GM19467 (cell line): ENCODE measurements around the gene HMGB3.
"Not testable (repeated sequence)": the region's sequence is repeated elsewhere in the genome, so short reads cannot be mapped to it uniquely, and the experiment has no call there.

Source experiments
- ATAC-seq: cut with Tn5 transposase; IDR thresholded peaks from one replicate; pipeline ENCODE4 v1.9.1; 2021; ENCODE audit warnings: mild to moderate bottlenecking, moderate library complexity; ENCODE audit not compliant: unreplicated experiment

Gene HMGB3

DNA sequence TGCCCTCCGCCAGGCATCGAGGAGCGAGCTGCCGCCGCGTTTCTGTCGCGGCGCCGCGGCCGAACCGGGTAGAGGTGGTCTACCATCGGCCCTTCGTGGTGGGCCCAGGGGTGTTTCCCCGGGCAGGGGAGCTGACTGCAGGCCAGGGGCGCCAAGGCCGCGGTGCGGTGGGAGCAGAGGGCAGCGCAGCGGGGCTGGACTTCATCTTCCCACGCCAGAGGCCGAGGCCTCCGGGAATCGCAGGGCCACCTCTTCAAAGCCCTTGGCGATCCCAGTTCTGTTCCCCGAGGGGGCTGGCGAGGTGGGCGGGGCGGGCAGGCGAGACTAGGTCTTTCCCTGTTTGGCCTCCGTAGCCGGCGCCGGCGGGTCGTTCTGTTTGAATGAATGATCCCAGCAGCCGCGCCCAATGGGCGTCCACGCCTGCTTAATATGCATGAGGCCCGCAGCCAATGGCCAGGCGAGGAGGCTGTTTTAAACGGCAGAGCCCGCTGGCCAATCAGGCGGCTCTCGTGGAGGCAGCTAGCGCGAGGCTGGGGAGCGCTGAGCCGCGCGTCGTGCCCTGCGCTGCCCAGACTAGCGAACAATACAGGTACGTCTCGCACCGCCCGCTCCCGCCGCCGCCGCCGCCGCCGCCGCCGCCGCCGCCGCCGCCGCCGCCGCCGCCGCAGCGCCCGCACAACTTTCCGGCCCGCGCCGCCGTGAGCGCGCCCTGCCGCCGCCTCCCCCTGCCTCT, at the start of gene HMGB3:
Gene HMGB3, plus strand, starts transcription at position 548 of the 733 bp plus-strand sequence. CDS start 2,265 bp downstream, outside the sequence.
- peak; percentile 99 for ATAC-seq

DNA sequence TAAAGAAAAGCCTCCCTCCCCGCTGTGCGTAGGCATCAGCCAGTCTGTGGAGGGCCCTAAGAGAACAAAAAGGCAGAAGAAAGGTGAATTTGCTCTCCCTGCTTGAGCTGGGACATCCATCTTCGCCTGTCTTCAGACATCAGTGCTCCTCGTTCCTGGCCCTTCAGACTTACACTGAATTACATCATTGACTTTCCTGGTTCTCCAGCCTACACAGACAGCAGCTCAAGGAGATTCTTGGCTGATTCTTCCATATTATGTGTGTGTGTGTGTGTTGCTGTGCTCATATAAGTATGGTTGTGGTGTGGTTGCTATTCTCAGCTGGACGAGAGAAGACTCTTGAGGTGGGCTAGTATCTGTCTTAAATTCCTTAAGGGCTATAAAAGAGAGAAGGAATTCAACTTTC, 49.2 kb upstream of the HMGB3 start:
- no peak for ATAC-seq

DNA sequence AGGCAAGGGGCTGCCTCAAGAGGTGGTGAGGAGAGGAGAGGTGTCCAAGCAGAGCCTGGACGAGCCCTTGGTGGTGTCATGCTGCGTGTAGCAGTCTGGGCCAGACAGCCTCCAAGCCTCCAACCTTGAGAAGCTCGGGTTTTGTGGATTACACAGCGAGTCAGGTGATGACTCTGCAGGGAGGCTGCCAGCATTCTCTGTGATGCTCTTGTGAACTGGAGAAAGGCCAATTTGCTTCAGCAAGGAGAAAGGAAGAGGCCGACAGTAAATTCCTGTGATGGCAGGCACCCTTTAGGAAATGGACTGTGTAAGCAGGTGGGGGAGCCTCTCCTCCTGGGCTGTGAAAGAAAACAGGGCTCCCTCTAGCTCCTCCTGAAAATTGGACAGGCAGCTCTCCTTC, 48.7 kb upstream of the HMGB3 start:
- no peak for ATAC-seq

DNA sequence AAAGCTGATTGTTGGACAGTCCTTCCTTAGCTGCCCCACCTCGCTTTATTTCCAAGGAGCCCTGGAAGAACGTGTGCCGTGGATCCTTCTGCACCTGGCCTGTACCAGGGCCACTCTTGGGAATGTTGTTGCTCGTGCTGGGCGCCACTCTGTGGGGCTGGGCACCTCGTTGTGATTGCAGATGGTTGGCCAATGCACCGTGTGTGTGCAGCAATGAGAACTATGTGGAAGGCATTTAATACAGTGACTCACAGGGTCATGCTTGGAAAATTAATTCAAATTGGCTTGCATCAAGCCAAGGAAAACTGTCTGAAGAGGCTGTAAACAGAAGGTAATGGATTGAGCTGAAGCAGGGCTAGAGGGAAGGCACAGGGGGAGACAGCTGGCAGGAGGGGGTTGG, 47.7 kb upstream of the HMGB3 start:
- ATAC-seq, result no peak

DNA sequence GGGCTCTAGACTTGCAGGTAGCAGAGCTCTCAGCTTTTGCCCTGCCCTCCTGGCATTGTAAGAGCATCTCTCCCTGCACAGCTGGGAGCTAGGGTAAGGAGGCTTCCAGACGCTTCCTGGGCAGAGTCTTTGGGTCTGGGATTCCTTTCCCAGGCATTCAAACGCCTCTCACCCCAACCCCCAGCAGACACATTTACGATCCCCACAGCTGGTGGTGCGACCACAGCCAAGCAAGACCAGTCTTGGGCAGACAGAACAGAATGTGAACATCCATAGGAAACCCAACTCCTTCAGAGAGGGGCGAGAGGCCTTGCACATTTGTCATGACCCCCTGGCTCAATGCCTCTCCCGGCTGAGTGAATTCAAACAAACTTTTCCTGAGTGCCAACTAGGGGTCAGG, 46.6 kb upstream of the HMGB3 start:
- ATAC-seq, result no peak

DNA sequence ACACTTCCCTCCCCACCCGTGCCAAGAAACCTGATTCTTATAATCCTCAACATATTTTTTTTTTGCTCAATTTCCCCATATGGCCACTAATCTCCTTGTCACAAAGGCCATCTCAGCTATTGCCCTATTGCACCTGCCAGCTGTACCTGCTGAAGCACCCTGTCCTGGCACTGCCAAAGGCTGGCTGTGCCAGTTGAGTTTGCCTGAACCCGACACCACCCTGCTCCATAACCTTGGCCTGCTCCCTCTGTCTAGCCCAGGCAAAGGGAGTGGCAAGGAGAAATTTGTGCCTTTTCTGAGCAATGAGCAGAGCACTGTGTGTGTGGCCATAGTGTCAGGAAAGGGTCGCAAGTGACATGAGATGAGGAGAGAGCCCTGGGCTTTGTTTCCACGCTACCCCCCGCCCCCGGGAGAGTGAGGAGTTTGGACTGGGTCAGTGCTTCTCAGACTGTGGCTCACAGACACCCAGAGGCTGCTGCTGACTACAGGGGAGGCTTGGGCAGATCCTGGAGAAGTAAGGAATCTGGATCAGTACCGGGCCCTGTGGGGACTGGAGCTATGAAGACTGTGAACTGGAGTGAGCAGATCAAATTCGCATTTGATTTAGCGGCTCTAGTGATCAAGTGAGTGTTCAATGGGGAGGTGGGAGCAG, 42.2 kb upstream of the HMGB3 start:
- ATAC-seq, result no peak

DNA sequence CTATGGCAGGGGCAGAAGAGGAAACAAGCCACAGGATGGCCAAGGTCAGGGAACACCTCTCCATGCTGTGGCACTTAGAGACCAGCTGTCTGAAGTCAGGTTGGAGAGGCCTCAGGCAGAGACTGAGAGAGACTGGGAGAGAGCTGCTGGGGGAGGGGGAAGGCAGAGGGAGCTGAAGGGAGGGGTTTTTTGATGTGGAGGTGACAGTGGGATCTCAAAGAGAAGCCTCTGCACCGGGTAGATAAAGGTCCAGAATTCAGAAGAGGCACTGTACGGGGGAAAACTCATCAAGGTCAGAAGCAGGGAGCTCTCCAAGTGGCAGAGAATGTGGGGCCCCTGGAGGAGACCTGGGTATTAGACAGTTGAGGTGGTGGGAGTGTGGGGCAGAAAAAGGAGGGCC, 41.6 kb upstream of the HMGB3 start:
- no peak for ATAC-seq

DNA sequence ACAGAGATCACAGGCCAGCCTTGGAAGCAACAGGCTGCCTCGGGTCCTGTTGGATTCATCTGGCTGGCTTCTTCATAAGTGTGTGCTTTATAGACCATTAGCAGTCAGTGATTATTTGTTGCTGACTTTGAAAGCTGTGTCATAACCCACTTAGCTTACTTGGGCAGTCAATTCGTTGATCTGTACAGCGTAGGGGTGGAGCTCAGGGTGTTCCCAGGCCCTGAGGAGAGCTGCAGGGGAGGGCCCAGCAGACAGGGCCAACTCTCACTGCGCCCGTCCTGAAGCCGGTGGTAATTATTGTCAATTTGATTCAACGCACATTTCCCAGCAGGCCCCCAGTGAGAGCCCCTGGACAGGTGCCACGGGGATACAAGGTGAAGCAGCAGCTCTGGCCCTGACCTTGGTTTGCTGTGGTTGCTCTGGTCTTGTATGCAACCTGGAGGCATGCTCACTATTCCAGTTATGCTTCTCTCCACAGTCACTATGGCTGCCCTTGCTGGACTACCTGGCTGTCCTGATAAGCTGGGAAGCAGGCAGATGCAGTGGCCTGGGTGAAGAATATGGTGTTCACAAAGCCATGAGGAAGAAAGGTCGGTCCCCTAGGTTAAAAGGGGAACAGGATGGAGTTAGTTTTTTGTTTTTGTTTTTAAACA, 40.1 kb upstream of the HMGB3 start:
- no peak for ATAC-seq

DNA sequence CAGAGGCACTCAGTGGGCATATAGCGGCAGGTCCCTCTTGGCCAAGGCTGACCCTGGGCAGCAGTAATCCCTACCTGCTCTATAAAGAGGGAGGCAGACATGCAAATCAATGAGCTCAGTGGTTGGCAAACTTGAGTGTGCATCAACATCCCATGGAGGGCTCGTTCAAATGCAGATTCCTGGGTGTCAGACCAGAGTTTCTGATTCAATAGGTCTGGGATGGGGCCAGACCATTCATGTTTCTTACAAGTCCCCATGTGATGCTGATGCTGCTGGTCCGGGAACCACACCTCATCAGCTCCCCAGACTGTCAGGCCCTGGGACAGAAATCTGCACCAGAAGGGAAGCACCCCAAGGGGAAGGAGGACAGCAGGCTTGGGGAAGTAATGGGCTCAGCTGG, 38.9 kb upstream of the HMGB3 start:
- ATAC-seq, result no peak

DNA sequence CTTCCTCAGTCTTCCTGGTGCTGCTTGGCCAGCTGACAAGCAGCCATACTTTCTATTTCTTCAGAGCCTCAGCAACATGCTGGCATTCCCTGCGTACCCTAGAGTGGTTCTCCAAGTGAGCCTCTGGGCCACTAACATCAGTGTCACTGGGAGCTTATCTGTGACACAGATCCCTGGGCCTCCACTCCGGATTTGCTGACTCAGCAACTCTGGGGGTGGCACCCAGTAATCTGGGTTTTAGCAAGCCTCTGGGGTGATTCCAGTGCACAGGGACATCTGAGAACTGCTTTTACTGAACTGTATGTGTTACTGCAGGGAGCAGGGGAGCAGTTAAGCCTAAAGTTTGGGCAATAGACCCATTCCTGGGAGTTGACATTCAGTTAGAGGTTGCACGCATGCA, 28.2 kb upstream of the HMGB3 start:
- ATAC-seq, result no peak

DNA sequence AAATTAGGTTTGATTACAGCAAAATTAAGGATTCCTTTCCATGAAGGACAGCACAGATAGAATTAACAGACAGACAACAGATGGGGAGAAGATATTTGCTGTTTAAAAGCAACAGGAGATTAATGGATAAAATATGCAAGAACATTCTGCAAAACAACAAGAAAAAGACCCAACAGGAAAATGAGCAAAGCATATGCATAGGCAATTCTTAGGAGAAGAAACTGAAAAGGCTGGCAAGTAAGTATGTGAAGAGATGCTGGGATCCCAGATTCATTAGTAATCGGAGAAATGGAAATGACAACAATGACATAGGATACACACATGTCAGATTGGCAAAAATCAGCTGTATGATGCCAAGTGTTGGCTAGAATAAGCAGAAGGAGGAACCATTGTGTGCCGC, 27.5 kb upstream of the HMGB3 start:
- ATAC-seq, result no peak

DNA sequence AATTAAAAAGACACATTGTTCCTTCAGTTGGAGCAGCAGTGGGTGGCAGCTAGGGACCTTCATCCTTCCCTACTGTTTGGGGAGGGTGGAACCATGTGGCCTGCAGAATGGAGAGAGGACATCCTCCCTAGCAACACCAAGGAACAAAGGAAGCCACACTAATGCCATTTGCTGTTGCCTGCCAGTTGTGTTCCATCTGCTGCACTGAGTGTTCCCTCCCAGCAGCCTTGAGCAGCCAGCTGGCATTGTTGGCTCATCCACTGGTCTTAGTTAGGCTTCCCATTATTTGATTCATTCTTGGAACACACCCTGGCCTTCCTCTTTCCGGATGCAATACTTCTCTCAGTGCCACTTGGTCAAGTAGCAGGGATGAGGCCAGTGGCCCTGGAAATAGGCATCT, 25.0 kb upstream of the HMGB3 start:
- ATAC-seq, result no peak

DNA sequence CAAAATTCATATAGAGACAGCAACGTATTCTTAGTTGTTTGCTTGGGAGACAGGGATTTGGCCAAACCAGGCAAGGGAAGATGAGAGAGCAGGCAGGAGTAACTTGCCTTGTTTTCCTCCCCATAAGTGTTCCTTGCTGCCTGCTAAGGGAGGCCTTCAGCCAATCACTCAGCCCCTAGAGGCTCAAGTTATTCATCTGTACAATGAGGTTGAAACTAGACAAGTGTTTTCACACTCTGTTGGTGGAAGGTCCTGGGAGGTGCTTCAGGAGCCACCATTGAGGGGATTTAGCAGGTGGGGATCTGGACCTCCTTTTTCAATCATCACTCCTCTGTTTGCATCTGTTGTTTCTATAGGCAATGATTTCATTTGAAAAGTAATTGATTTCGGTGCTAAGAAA, 23.6 kb upstream of the HMGB3 start:
- no peak for ATAC-seq

DNA sequence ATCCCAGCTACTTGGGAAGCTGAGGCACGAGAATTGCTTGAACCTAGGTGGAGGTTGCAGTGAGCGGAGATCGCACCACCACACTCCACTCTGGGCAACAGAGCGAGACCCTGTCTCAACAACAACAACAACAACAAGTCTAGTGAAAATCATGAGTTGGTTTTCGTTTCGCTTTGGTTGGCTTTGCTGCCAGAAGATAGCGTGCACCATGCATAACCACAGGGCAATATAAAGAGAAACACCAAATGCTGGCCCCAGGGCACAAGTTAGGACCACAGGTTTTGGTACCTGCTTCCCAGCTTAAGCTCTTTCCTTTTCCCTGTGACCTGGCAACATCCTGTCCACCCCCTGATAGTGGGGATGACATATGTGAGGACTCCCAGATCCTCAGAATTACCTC, 21.5 kb upstream of the HMGB3 start:
- no peak for ATAC-seq

DNA sequence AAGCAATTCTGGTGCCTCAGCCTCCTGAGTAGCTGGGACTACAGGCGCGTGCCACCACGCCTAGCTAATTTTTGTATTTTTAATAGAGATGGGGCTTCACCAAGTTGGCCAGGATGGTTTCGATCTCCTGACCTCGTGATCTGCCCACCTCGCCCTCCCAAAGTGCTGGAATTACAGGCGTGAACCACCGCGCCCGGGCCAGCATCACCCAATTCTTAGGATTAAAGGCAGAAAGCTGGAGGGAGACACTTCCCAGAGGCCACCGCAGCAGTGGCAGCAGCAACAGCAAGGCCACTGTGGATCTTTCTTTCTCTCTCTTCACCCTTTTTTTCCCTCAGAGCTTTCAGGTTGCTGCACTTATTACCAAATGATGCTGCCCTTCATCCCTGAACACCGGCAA, 18.7 kb upstream of the HMGB3 start:
- ATAC-seq, result not testable (repeated sequence)

DNA sequence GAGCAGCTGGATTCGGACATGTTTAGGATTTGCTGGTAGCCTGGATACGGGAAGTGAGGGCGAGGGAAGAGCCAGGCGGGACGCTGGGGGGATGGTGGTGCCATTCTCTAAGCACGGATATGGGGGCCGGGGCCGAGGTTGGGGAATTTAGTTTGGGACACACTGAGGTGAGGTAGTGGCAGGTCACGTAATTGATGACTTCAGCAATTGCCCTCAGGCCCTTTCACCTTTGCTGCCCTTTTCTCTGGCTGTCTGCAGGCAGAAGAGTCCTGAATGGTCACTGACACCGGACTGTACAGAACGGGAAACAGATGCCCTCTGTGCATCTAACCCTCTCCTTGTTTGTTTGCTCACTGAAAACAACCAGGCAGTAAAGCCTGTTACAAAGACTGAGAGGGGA, 16.9 kb upstream of the HMGB3 start:
- ATAC-seq, result no peak

DNA sequence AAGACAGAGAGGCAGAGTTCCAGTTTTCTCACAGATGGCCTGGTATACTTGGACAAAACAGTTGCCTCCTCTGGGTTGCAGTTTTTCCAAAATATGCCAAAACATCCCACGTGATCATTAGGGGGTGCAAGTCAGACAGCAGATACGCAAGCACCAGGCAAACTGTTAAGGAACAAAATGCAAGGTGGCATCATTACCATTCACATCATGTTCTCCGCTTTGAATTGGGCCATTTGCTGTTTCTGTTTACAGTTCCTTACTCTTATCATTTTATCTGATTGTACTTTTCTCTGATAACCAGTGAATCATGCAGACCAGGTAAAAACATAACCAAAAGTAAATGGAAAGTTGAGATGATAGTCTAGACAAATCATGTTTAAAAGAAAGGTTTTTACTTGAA, 16.4 kb upstream of the HMGB3 start:
- no peak for ATAC-seq

DNA sequence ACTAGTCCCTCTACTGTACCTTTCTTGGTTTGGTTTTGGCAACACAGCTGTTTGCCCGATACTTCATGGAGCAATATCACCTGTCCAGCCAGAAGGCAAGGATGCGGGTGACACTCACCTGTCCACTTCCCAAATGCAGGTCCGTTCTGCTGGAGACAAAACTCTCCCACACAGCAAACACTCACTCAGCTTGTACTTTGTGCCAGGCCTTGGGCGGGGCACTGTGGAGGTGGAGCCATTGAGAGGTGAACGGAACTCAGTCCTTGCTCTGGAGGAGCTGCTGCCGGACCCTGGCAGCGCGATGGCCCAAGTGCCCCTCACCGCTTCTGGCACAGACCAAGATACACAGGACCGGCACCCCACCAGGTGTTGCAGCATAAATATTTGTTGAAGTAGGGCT, 15.3 kb upstream of the HMGB3 start:
- ATAC-seq, result no peak

DNA sequence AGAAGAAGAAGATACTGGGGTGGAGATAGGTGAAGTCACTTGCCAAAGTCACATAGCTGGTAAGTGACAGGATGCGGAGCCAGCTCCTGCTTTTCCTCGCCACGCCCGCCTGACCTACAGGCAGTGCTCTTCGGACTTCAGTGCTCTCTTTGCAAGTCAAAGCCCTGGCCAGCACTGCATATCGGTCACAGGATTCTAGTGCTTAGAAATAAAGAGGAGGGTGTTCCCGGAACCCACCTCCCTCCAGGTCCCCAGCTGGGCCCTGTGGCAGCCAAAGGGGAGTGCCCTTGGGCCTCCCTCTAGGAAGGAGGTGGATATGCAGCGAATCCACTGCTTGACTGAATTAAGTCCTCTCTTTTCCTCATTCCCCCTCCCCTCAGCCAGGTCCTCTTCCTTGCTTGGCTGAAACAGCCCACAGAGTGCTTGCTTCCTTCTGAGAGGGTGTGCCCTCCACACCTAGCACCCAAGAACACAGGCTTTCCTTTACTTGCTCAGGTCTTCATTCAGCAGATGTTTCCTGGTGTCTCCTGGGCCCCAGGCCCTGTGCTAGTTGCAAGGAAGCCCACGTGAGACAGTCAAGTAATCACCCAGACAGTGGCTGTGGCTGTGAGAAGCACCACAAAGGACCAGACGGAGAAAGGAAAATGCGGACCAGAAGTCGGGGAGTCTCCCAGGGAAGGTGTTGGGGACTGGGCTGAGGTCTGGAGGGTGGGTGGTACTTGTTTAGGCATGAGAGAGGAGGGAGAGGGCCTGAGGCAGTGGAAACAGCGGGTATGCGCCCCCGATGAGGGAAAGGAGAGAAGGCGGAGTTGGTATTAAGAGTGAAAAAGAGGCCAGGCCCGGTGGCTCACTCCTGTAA, 14.0 kb upstream of the HMGB3 start:
- no peak for ATAC-seq

DNA sequence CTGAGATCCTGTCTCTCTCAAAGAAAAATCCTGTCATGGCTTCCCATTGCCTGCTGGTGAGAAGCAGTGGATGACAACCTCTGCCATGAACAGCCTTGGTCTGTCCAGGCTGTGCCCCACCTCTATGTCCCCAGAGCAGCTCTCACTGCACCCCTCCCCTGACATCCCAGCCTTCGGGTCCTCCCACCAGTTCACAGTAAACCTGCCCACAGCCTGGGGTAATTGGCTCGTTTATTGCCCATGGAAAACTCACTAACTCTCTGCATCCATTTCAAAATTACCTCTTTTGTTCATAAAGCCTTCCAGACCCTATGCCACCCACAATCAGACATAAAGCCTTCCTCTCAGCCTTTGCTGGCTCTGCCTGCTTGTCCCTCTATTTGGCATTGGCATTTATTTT, 10.7 kb upstream of the HMGB3 start:
- no peak for ATAC-seq

DNA sequence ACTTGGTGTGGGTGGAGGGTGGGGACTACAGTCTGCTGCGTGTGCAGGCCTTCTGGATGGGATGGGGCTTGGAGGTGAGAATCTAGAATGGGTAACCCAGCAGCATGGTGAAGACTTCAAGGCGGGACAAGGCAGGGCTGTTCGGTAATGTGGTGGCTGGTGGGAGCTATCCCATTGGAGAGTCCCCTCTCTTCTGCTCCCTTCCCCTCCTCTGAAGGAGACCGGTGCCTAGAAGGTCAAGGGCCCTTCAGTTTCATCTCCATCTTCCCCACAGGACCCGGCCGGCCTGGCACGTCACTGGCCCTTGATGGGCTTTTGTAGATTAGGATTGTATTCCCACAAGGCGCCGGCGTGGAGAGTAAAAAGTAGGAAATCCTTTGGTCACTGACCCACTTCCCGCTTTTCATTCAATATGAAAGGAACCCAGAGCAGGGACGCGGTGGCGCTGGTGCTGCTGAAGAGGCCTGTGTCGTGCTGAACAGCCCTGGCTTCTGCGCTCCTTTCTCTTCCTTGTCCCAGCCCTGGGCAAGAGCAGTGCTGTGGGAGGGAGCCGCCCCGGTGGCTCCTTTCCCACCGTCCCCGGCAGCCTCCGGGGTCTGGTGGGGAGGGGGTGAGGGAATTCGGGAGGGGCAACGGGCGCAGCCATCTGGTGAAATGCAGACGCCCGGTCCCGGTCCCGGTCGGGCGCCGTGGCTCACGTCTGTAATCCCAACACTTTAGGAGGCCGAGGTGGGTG, 7.3 kb upstream of the HMGB3 start:
- ATAC-seq, result no peak
